ENCODE results near the gene PGRMC2. TPM values are rescaled to one million over a fixed set of nuclear protein-coding genes. Genes with fewer than 3 reads are reported as not detected.

The PGRMC2 gene
- total and polyA plus RNA-seq, 2 of the 8 experiments (the other 6 are each of a cell fraction or from before 2014, with no cell fraction given), result 9.5 to 85.3 TPM

GRCh38 chr4:128301979-128302378 lies 14.4 kb upstream of the PGRMC2 start:
- Histone ChIP-seq H3K79me2 (ENCODE audit: control insufficient read depth in 1 of 2, insufficient read depth in 2 of 2, low read length in 2 of 2) (no peaks in the 10 kb centered on the region), H2BK15ac (ENCODE audit: low read length) (no peak overlapping the region), H2AFZ (ENCODE audit: low read length) (no peak overlapping the region), H2AK5ac (ENCODE audit: low read depth, low read length) (no peak overlapping the region), H2BK20ac (ENCODE audit: low read length) (no peak overlapping the region), H3K4me1 (replicated peaks in 1 of 4; ENCODE audit: control insufficient read depth in 3 of 4, insufficient read depth in 4 of 4, low read length in 3 of 4) (peaks cover 0 to 3% (median 0%) of the 10 kb centered on the region in 4 experiments; a peak in 1 of 7 replicates), H2BK120ac (replicated peaks; ENCODE audit: low read depth, low read length) (no peak overlapping the region), H3K9me3 (ENCODE audit: insufficient read depth in 2 of 2, low read depth in 1 of 2, low read length in 1 of 2) (no peaks in the 10 kb centered on the region), H3K9ac (replicated peaks in 1 of 4; ENCODE audit: extremely low read depth in 1 of 4, low read depth in 3 of 4, low read length in 3 of 4) (no peak overlapping the region), H3K23ac (ENCODE audit: insufficient read length) (no peak overlapping the region), H4K5ac (ENCODE audit: insufficient read length, low read depth, low read length) (no peak overlapping the region), H3K23me2 (ENCODE audit: low read depth, low read length) (peaks cover 1% of the 10 kb centered on the region; the same call in 1 of the 2 replicates), H2BK12ac (ENCODE audit: low read depth, low read length) (no peak overlapping the region), H3K56ac (replicated peaks; ENCODE audit: insufficient read length, low read depth, low read length) (no peak overlapping the region), H4K8ac (ENCODE audit: extremely low read depth, insufficient read depth, low read length) (no peak overlapping the region), H4K20me1 (replicated peaks in 1 of 2; ENCODE audit: control insufficient read depth in 1 of 2, insufficient read depth in 2 of 2, low read length in 2 of 2) (no peaks in the 10 kb centered on the region), H3K18ac (ENCODE audit: extremely low read depth, low read length) (no peak overlapping the region), H3K79me1 (ENCODE audit: low read depth, low read length) (no peaks in the 10 kb centered on the region; the same call in 1 of the 2 replicates), H3K27ac (ENCODE audit: low read depth, low read length) (no peak overlapping the region), H2BK5ac (ENCODE audit: low read depth, low read length) (no peak overlapping the region), H3K14ac (ENCODE audit: insufficient read length) (no peak overlapping the region), H3K4ac (replicated peaks; ENCODE audit: insufficient read length, low read depth, low read length) (no peak overlapping the region), H3K36me3 (ENCODE audit: control insufficient read depth in 2 of 4, insufficient read depth in 4 of 4, low read length in 3 of 4) (peaks cover 0 to 4% (median 0%) of the 10 kb centered on the region in 4 experiments; a peak in 1 of 8 replicates), H4K91ac (replicated peaks; ENCODE audit: insufficient read length, low read length) (no peak overlapping the region), H3K4me2 (ENCODE audit: insufficient read depth in 1 of 2, low read depth in 2 of 2, low read length in 2 of 2) (no peak overlapping the region), H3K27me3 (replicated peaks in 1 of 4; ENCODE audit: control insufficient read depth in 3 of 4, extremely low read depth in 1 of 4, insufficient read depth in 3 of 4, low read length in 3 of 4) (no peaks in the 10 kb centered on the region), H3K4me3 (ENCODE audit: extremely low read depth in 1 of 4, insufficient read depth in 2 of 4, low read depth in 3 of 4, low read length in 4 of 4) (no peak overlapping the region)
- ChIA-PET CTCF (ENCODE audit: partially characterized antibody) (interaction anchor here (0.7 kb wide), 1 partner anchor 9 kb away, joined by 4 read pairs; no protein-coding TSS in a partner anchor), POLR2A (ENCODE audit: partially characterized antibody) (no interaction called here)
- 80% methylated on average over 2 of the region's 2 CpGs; no CpG with 5 or more reads in 1 of the 2 experiments for WGBS, 2 experiments (ENCODE audit: extremely low coverage in 1 of 2, insufficient coverage in 1 of 2, insufficient read length in 1 of 2, insufficient replicate concordance in 2 of 2, low coverage in 1 of 2, low lambda C conversion rate in 2 of 2, missing lambda C conversion rate in 1 of 2)
- no peak for DNase-seq (ENCODE audit: low read depth in 1 of 2, low spot score in 2 of 2)
- TF ChIP-seq SIX5 (IDR thresholded peaks at IDR 0.05; ENCODE audit: low read depth, low read length), result no peak
- no peak for TF ChIP-seq TEAD4 (IDR thresholded peaks at IDR 0.05; ENCODE audit: low read depth, low read length)
- TF ChIP-seq PHF8 (conservative IDR thresholded peaks at IDR 0.05; ENCODE audit: low read depth, low read length), result no peak
- TF ChIP-seq NRF1 (IDR thresholded peaks at IDR 0.05; ENCODE audit: low read depth, low read length), result no peak
- TF ChIP-seq MAX (IDR thresholded peaks at IDR 0.05), result no peak
- no peak for TF ChIP-seq JUN (IDR thresholded peaks at IDR 0.05; ENCODE audit: low read depth, low read length)
- no peak for TF ChIP-seq BRCA1 (IDR thresholded peaks at IDR 0.05; ENCODE audit: low read depth, low read length)
- TF ChIP-seq POU5F1 (IDR thresholded peaks at IDR 0.05; ENCODE audit: low read depth, low read length), result no peak
- no peak for TF ChIP-seq HDAC2 (IDR thresholded peaks at IDR 0.05; ENCODE audit: borderline replicate concordance in 1 of 2, low read depth in 2 of 2, low read length in 2 of 2)
- FAIRE-seq, result no peak
